HG02973 (cell line): Measurements from ENCODE around the gene CORO1C.
"Not testable (repeated sequence)": the region's sequence is repeated elsewhere in the genome, so short reads cannot be mapped to it uniquely, and the experiment has no call there.

Experiments used
- ATAC-seq: cut with Tn5 transposase; IDR thresholded peaks from one replicate; pipeline ENCODE4 v1.9.1; 2021; ENCODE audit warnings: moderate library complexity; ENCODE audit not compliant: unreplicated experiment

The CORO1C gene

DNA sequence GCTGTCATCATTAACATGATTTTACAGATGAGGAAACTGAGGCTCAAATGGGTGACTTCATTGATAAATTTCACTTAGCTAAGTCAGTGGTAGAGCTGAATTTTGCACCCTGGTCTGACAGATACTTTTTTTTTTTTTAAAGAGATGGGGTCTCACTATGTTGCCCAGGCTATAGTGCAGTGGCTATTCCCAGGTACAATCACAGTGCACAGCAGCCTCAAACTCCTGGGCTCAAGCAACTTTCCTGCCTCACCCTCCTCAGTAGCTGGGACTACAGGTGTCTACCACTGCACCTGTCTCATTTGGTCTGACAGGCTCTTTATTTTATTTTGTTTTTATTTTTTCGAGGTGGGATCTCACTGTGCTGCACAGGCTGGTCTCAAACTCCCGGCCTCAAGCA lies 24.2 kb upstream of the CORO1C start:
- ATAC-seq, result no peak

GRCh38 chr12:108753976-108754375 lies 22.7 kb upstream of the CORO1C start:
- no peak for ATAC-seq

DNA sequence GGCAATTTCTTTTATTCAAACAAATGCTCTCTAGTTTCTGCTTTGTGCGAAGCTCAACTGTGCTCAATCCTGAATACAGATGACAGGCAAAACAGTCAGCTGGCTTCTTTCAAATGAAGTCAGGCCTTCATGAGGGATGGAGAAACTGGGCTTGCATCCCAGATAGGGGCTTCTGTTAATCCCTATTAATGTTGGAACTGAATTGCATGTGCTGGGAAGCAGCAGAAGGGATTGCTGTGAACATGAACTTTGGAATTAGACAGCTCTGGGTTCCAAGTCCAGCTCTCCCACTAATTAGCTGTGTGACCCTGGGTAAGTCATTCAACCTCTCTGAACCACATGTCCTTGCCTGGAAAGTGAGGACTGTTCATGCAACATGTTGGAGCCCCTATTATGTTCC lies 21.1 kb upstream of the CORO1C start:
- no peak for ATAC-seq

DNA sequence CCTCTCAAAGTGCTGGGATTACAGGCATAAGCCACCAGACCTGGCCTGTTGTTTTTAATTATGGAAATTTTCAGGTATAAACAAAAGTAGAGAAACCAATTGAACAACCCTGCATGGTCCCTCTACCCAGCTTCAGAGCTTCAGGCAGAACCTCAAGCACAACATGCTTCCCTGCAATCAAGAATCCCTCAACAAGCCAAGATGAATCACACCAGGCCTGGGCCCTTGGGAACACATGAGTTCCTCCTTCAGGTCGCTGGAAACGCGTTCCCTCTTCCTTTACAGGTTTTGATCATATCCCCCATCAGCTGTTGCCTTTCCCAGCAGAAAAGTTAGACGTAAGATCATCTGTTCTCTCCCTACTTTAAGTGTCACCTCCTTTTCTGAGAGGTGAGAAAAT lies 20.5 kb upstream of the CORO1C start:
- no peak for ATAC-seq

- ATAC-seq, result not testable (repeated sequence)
These were observed 19.7 kb upstream of the CORO1C start for GRCh38 chr12:108751003-108751402.

DNA sequence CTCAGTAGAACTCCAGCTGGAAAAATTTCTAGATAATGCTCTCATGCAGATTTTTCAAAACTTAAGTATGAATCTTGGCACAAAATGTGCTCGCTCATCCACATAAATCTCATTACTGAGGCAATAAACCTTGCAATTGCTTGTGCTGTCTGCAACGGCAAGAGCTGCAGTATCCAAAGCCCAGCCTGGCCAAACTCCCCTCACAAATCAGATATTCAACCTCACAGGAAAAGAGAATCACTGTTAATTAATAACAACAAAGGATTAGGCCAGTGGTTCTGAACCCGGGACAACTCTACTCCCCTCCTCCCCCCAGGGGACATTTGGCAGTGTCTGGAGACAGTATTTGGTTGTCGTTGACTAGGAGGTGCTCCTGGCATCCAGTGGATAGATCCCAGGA lies 19.2 kb upstream of the CORO1C start:
- no peak for ATAC-seq

- ATAC-seq, result no peak
These were observed 16.2 kb upstream of the CORO1C start for GRCh38 chr12:108747563-108747962.

DNA sequence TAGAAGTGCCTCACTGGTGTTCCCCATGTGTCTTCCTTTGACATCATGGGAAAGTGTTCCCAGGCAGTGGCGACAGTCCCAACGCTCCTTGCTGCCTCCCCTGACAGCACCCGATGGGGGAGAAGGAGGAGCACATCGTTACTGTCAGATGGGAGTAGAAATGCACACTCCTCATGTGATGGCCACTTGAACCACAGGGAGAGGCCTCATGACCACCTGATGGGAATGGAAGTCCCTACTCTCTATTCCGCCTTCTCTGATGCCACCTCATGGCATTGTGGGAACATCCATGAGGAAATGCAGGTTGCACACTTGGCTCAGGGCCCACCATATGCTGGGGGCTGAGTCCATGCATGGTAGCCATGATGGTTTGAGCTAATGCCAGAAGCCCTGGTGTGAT lies 14.3 kb upstream of the CORO1C start:
- no peak for ATAC-seq

- ATAC-seq, result no peak
These were observed 12.9 kb upstream of the CORO1C start for GRCh38 chr12:108744021-108744897.

DNA sequence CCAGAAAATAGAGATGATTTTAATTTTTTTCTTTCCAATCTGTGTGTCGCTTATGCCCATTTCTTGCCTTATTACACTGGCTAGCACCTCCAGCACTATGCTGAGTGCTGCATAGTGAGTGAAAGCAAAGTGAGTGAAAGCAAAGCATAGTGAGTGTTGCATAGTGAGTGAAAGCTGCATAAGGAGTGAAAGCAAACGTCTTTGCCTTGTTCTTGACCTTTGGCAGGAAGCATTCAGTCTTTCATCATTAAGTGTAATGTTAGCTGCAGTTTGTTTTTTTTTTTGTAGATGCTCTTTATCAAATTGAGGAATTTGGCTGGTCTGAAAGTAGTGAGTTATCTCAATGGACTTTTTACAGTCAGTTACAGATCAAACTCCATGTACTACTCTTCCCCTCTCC lies 6.9 kb upstream of the CORO1C start:
- no peak for ATAC-seq

DNA sequence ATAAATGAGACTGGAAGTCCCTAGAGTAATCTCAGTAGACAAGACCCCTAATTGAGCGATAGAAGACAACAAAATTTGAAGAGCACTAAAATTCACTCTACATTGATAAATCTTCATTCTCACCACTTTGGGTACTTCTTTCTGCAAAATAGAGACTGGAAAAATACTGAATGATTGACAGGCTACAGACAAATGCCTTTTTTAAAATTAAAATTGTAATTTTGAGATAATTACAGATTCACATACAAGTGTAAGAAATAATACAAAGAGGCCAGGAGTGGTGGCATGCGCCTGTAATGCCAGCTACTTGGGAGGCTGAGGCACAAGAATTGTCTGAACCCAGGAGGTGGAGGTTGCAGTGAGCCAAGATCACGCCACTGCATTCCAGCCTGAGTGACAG lies 4.5 kb upstream of the CORO1C start:
- ATAC-seq, result no peak

DNA sequence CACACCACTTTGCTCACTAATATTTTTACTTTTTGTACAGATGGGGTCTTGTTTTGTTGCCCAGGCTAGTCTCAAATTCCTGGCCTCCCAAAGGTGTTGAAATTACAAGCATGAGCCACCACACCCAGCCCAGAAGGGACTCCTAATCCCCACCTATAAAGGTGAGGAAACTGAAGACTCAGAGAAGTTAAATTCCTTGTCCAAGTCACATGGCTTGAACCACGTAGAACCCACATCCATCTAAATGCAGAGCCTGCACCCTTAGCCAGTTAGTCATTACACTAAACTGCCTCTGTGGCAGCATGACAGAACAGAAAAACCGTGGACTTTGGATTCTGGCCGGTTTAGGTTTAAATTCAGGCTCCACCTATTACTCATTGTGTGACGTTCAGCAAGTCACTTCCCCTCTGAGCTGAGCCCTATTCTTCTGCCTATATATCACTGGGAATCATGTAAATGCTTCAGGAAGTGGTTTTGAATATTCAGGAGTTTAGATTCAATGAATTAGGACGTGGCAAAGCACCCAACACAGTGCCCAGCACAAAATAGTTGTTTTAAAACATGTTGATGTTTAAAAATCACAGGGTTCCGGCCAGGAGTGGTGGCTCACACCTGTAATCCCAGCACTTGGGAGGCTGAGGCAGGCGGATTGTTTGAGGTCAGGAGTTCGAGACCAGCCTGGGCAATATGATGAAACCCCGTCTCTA lies 3.0 kb upstream of the CORO1C start:
- ATAC-seq, result no peak

DNA sequence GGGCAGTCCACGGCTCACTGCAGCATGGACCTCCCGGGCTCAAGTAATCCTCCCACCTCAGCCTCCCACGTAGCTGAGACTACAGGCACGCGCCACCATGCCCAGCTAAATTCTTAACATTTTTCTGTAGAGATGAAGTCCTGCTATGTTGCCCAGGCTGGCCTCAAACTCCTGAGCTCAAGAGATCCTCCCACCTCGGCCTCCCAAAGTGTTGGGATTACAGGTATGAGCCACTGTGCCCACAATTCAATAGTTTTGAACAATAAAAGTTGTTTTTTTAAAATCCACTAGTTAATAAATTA lies 1.9 kb upstream of the CORO1C start:
- not testable (repeated sequence) for ATAC-seq

DNA sequence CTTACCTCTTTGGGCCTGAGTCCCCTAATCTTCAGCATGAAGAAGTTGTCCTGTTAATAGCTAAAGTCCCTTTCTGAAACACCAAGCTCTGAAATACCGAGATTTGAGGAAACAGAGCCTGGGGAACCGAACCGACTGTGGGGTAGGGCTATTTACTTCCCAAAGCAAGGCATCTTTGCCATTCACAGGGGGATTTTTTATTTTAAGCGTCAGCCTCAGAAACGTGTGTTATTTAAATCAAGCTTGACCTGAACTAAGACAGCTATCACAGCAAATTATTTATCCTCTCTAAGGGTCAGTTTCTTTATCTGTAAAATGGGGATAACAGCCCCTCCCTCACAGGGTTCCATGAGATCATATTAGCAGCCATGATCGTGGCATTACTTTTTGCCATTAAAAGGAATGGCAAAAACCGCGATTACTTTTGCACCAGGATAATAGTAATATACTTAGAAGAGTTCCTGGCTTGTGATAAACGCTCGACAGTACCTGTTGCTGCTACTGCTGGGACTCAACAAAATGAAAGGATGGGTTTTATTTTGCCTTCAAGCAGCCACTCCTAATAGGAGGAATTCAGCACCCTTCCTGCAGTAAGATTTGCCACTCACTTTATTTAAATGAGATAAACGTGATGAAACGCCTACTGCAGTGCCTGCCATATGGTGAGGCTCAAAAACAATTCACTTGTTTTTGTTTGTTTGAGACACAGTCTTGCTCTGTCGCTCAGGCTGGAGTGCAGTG lies 1.3 kb upstream of the CORO1C start:
- ATAC-seq, result no peak

DNA sequence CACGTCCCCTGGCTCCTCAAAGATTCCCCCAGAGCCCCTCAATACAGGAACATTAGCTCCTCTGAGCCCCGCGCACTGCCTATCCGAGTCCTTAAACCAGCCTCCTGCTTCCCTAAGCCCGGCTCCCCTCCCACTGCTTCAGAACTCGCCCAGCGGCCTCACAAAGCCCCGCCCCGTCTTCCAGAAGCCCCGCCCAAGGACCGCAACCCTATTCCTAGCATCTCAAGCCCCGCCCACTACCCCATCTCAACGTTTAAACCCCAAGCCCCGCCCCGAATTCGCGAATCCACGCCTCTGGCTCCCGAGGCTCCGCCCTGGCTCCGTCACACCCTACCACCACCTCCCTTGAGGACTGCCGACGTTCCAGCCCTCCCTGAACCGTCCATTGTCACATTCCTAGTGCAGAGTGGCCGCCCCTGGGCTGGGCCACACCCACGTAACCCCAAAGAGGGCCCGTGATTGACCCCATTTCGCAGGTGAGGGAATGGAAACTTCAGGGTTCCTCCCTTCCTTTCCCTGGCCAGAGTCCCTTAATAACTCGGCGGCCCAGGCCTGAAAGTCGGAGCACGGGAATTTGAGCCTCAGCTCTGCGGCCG lies 646 bp upstream of the CORO1C start:
- ATAC-seq, result peak; percentile 43

DNA sequence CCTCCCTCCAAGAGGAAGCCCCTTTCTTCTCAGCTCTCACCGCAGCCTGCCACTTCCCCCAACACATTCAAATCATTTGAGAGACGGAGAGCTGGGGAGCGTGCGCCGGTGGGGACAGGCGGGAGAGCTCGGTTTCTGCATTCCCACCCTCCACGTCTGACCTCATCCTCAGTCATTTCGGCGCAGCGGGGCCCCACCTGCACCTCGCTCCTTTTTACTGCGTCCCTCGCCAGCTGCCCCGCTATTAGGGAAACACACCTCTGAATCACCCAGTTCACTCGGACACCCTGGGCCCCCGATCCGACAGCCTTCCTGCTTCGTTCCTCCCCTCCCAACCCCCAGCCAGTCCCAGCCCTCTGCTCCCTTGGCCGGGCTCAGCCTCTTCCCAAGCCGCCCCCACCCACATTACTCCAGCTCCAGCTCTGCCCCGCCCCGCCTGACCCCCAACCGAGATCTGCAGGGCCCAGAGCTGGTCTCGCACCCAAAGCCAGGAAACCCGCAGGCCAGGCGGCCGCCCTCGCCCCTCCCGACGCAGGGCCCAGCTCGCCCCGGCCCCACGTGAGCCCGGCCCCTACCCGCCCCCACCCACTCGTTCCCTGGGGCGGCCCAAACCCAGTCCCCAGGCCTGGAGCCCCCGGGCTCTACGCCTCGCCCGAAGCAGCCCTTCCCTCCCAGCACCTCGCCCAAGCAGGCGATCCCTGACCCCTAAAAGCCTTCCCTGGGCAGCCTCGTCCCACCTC lies 783 bp downstream of the CORO1C start:
- no peak for ATAC-seq

GRCh38 chr12:108729612-108730364 lies 1.5 kb downstream of the CORO1C start:
- no peak for ATAC-seq

DNA sequence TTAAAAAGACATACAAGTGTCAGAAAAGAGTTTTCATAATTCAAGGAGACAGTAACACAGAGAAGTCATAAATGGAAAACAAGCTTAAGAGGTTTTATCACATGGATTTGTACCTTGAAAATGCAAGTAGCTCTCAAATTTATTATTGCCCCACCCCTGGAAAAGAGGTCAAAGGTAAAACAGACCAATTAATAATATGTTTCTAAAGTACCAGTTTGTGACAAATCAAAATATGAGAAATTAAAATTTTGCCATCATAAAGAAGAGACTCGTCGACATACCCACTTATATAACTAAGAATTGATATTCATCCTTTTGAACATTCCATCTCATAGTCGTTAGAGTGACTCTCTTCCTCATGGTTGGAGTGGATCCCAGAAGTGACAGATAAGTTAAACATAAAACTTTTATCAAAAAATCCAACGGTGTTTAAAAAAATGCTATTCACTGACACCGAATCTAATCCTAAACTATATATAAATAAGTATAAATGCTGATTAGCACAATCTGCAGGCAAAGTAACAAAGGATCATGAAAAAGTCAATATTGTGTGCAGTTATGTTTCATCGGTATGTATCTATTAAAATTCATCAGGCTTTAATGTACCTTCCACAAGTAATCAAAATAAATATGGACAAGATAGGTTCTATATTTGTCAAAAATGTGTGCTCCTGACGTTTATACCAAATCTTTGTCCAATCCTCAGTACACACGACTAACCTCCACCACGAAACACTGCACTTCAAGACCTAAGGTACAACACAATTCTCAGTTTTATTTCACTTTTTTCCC lies 2.3 kb downstream of the CORO1C start:
- no peak for ATAC-seq
